Endodermal cell (in vitro differentiated cells): ENCODE measurements around the gene COL23A1. TPM values are rescaled to one million over a fixed set of nuclear protein-coding genes. Genes with fewer than 3 reads are reported as not detected.

Experiments used
- DNase-seq: peaks from one replicate; pipeline ENCODE4 v3.0.0-alpha.2; 2017
- H3K27ac ChIP-seq: 2 replicates; pipeline ENCODE4 v1.5.1; 2013; ENCODE audit warnings: mild to moderate bottlenecking, low read depth, low read length, moderate library complexity
- H3K27me3 ChIP-seq: 2 replicates; pipeline ENCODE4 v1.6.1; 2013; ENCODE audit warnings: mild to moderate bottlenecking, low read length, moderate library complexity; ENCODE audit not compliant: insufficient read depth, control insufficient read depth, poor library complexity, severe bottlenecking
- H3K36me3 ChIP-seq: 2 replicates; pipeline ENCODE4 v1.7.0; 2013; ENCODE audit warnings: mild to moderate bottlenecking, low read length, moderate library complexity; ENCODE audit not compliant: control insufficient read depth, insufficient read depth
- H3K4me1 ChIP-seq: one replicate; pipeline ENCODE4 v1.7.0; 2013; ENCODE audit warnings: low read length; ENCODE audit not compliant: control insufficient read depth, insufficient read depth
- H3K4me3 ChIP-seq: 2 replicates; pipeline ENCODE4 v1.5.1; 2013; ENCODE audit warnings: mild to moderate bottlenecking, low read length, moderate library complexity
- H3K9ac ChIP-seq: 2 replicates; pipeline ENCODE4 v1.6.1; 2013; ENCODE audit warnings: mild to moderate bottlenecking, low read length, moderate library complexity; ENCODE audit not compliant: poor library complexity, severe bottlenecking; ENCODE audit errors: extremely low read depth
- H3K9me3 ChIP-seq: 2 replicates; pipeline ENCODE4 v1.6.1; 2013; ENCODE audit warnings: mild to moderate bottlenecking, low read length, moderate library complexity; ENCODE audit not compliant: control insufficient read depth
- H3K27ac Mint-ChIP-seq: 2 replicates; pipeline ENCODE4 v1.8.0; 2020; ENCODE audit warnings: mixed read lengths
- H3K27me3 Mint-ChIP-seq: 2 replicates; pipeline ENCODE4 v1.8.0; 2021; ENCODE audit warnings: mild to moderate bottlenecking, mixed read lengths; ENCODE audit not compliant: insufficient read depth
- H3K36me3 Mint-ChIP-seq: 2 replicates; pipeline ENCODE4 v1.8.0; 2020; ENCODE audit warnings: low read depth, mixed read lengths
- H3K4me1 Mint-ChIP-seq: 2 replicates; pipeline ENCODE4 v1.8.0; 2020; ENCODE audit warnings: mixed read lengths
- H3K4me3 Mint-ChIP-seq: 2 replicates; pipeline ENCODE4 v1.8.0; 2020; ENCODE audit warnings: mild to moderate bottlenecking, moderate library complexity, mixed read lengths
- H3K9me3 Mint-ChIP-seq: 2 replicates; pipeline ENCODE4 v1.8.0; 2020; ENCODE audit warnings: mild to moderate bottlenecking, mixed read lengths
- WGBS, 2 experiments: methylation state at CpG; one replicate each; pipeline versions ENCODE4 v1.1.5 to v1.1.7; 2013; ENCODE audit warnings: missing lambda C conversion rate in 2 of 2, mixed read lengths in 1 of 2; ENCODE audit not compliant: insufficient coverage in 1 of 2, insufficient read length in 1 of 2; 5-methylcytosine and 5-hydroxymethylcytosine counted together
- total RNA-seq, 2 donors: library from RNA; stranded (reverse); fragmentation: NEBNext Ultra II Directional in 1 of 2; extraction: Animal tissue kit (Norgen Biotek cat#: 25700) in 1 of 2; gene quantifications; 2 replicates in 1 of 2; 3 replicates in 1 of 2; pipeline ENCODE4 v1.2.1, GENCODE V29; 2021
- TF ChIP-seq, protein P1 (sequence below): fragments of 200-600 bp; sonication (generic); conservative IDR thresholded peaks from 2 replicates; pipeline ENCODE4 v1.5.0; 2021; ENCODE audit warnings: antibody characterized with exemption, mild to moderate bottlenecking

COL23A1 gene
- total RNA-seq, 2 donors from 2014 or later = 50.2 to 71.3 TPM

DNA sequence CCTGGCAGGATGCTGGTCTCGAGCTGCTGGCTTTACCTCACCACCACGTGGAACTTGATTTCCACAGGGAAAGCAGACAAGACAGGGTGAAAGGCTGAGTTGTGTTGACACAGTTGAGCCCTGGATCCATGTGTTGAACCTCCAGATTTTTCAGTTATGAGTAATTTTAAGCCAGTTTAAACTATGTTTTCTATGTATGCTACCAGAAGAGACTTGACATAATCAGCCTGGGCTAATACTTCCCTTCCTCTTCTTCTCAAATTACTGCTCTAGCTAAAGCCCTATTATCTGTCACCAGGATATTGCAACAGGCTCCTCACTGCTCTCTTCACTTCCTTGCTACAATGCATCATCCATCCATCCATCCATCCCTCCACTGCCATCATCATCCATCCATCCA, 345.6 kb downstream of the COL23A1 start:
- Mint-ChIP-seq H3K9me3 (no peaks in the 10 kb centered on the region), H3K27ac (no peak overlapping the region), H3K27me3 (peaks cover 2% of the 10 kb centered on the region), H3K4me3 (no peak overlapping the region), H3K4me1 (peaks cover 5% of the 10 kb centered on the region), H3K36me3 (peaks cover 3% of the 10 kb centered on the region)
- H3K4me3 ChIP-seq = no peak overlapping the region
- H3K27me3 ChIP-seq = no peaks in the 10 kb centered on the region
- no peaks in the 10 kb centered on the region for H3K4me1 ChIP-seq
- H3K36me3 ChIP-seq = no peaks in the 10 kb centered on the region
- no peak overlapping the region for H3K9ac ChIP-seq
- no peaks in the 10 kb centered on the region for H3K9me3 ChIP-seq
- TF ChIP-seq, protein P1, sequence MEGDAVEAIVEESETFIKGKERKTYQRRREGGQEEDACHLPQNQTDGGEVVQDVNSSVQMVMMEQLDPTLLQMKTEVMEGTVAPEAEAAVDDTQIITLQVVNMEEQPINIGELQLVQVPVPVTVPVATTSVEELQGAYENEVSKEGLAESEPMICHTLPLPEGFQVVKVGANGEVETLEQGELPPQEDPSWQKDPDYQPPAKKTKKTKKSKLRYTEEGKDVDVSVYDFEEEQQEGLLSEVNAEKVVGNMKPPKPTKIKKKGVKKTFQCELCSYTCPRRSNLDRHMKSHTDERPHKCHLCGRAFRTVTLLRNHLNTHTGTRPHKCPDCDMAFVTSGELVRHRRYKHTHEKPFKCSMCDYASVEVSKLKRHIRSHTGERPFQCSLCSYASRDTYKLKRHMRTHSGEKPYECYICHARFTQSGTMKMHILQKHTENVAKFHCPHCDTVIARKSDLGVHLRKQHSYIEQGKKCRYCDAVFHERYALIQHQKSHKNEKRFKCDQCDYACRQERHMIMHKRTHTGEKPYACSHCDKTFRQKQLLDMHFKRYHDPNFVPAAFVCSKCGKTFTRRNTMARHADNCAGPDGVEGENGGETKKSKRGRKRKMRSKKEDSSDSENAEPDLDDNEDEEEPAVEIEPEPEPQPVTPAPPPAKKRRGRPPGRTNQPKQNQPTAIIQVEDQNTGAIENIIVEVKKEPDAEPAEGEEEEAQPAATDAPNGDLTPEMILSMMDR = no peak
- 83 to 89% methylated on average over 2 of the region's 2 CpGs for WGBS, 2 experiments
- H3K27ac ChIP-seq = no peak overlapping the region
- no peak for DNase-seq

DNA sequence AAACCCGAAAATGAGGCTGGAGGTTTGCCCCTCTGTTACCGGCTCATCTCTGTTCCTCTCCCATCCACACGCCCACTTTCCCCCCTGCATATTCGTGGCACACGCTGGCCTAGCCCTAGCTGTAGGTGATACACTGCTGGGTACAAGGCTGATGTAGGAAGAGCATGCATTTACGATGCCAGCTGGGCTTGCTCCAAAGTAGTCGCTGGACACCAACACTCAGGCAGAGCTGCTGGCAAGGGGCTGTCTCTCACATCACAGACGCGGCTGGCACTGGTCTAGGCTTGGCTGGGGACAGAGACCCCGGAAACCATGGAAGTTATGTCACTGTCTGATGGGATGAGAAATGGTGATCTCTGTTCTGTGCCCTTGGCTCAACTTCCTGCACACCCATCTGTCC, 347.8 kb downstream of the COL23A1 start:
- 94 to 95% methylated on average over 7 to 10 of the region's 10 CpGs for WGBS, 2 experiments
- Mint-ChIP-seq H3K9me3 (no peaks in the 10 kb centered on the region), H3K4me1 (peaks cover 3% of the 10 kb centered on the region), H3K36me3 (peaks cover 3% of the 10 kb centered on the region), H3K27me3 (peaks cover 2% of the 10 kb centered on the region), H3K4me3 (no peak overlapping the region), H3K27ac (no peak overlapping the region)
- no peak overlapping the region for H3K4me3 ChIP-seq
- H3K27me3 ChIP-seq = no peaks in the 10 kb centered on the region
- no peak for DNase-seq
- no peaks in the 10 kb centered on the region for H3K4me1 ChIP-seq
- H3K9me3 ChIP-seq = no peaks in the 10 kb centered on the region
- no peak overlapping the region for H3K9ac ChIP-seq
- TF ChIP-seq, protein P1 = no peak
- H3K27ac ChIP-seq = no peak overlapping the region
- no peaks in the 10 kb centered on the region for H3K36me3 ChIP-seq

DNA sequence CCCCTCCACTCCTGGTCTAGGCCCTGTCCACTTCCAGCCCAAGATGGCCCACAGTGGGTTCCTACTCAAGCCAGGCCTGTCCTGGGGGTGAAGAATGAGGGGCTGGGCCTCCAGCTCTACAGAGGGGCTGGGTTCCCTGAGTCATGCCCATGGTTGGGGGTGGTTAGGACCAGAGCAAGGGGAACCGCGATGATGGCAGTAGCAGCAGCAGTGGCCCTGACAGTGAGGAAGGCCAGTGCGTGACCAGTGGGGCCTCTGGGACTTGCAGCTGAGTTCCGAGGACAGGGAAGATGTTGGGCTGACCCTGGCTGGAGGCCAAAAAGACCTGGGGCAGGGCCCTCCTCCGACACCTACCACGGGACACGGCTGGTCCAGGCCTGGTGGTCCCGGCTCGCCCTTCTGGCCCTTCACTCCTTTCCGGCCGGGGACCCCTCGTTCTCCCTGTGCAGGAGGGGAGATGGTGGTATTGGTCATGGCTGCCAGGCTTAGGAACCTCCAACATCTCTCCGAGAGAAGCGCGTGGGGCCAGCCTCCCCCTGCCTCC, 348.4 kb downstream of the COL23A1 start:
- Histone ChIP-seq H3K4me3 (no peak overlapping the region), H3K9me3 (no peaks in the 10 kb centered on the region), H3K4me1 (no peaks in the 10 kb centered on the region), H3K9ac (no peak overlapping the region), H3K36me3 (no peaks in the 10 kb centered on the region), H3K27me3 (no peaks in the 10 kb centered on the region), H3K27ac (no peak overlapping the region)
- Mint-ChIP-seq H3K4me1 (peaks cover 3% of the 10 kb centered on the region), H3K9me3 (no peaks in the 10 kb centered on the region), H3K27me3 (peaks cover 2% of the 10 kb centered on the region), H3K27ac (no peak overlapping the region), H3K4me3 (no peak overlapping the region), H3K36me3 (peaks cover 3% of the 10 kb centered on the region)
- DNase-seq = no peak
- TF ChIP-seq, protein P1 = no peak
- WGBS, 2 experiments = 91 to 95% methylated on average over 4 to 15 of the region's 15 CpGs
